ENCODE results near the gene SRRT.
"Not testable (repeated sequence)": the region's sequence is repeated elsewhere in the genome, so short reads cannot be mapped to it uniquely, and the experiment has no call there.

SRRT gene

DNA sequence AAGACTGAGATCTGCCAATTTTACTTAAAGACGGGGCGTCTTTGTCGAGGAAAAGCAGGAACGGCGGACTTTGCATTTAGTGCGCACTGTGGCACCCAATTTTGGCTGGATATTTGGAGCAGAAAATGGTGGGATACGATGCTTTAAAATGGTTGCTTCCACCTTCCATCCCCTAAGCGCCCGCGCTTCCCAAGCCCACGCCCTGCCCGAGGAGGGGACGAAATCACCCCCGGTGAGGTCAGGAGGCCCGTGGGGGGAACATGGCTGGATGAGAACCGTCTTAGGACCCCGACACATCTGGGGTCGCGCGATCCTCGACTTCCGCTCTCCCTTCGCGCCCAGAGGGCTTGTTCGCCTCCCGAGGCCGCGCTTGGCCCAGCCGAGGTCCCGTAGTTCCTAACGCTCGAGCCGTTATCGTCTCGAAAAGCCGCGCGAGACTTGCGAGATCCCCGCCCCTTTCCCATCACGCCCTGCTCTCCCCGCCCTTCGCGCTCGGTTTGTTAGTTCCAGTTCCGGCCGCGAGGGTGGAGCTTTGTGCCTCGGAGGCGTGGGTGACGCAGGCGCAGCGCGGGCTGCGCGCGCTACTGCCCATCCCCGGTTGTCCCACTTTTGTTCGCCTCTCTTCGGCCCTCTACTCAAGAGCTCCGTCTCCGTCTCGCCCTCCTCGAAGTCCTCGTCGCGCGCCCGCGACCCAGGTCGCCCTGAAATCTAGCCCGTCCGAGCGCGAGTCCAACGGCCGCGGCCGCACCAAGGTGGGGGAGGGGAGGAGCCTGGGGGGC lies at the start of gene SRRT:
TSS of gene SRRT (plus strand) at position 527 of the 779 bp plus-strand sequence. CDS start 488 bp downstream, outside the sequence.
- peak; percentile 98 for DNase-seq

DNA sequence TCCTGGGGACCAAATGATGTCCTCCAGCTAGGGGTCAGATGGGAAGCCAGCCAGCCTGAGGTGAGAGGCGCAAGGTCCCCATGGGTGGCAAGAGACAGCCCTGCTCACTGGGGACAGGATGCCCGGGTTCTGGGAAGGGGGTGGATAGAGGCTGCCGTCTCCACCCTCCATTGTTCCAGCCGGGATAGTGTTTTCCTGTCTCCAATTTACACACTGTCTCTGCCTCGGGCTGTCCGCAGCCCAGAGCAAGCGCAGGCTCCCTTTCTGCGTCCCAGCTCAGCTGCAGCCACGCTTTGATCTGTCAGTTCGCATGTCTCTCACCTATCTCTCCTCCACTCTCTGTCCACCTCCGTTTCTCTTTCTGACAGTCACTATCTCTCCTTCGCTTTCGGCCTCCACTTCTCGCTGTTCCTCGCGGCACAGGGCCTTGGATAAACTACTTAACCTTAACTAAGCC lies 49.7 kb upstream of the SRRT start:
- DNase-seq: no peak

DNA sequence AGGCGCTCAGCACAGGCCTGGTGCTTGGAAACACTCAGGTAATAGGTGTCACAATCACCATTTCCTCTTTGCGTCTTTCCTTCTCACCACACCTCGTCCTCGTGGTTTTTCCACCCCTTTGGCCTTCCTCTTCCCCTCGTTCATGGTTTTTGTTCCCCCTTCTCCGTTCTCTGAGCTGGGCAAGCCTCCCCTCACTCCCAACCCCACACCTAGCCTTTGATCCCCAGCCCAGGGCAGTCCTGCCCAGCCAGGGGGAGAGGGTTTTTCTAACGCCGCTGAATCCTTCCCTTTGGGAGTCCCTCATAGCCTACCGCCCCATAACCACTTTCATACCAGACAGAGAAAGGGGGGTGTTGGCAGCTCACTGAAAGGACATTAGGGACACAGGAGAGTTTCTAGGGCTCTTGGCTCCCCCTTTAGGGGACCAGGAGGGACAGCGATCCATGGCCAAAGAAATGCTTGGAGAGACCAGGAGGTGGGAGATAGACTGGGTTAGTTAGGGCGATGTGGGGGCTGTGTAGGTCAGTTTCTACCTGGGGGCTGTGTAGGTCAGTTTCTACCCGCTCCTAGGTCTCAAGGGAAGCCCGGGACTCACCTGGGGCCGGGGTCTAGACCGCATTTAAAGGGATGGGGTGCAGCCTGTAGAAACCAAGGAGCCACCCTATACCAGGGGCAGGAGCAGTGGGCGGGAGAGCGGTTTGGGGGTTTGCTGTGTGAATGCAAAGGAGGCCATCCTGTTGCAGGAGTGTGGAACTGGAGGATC lies 49.0 kb upstream of the SRRT start:
- no peak for DNase-seq

DNA sequence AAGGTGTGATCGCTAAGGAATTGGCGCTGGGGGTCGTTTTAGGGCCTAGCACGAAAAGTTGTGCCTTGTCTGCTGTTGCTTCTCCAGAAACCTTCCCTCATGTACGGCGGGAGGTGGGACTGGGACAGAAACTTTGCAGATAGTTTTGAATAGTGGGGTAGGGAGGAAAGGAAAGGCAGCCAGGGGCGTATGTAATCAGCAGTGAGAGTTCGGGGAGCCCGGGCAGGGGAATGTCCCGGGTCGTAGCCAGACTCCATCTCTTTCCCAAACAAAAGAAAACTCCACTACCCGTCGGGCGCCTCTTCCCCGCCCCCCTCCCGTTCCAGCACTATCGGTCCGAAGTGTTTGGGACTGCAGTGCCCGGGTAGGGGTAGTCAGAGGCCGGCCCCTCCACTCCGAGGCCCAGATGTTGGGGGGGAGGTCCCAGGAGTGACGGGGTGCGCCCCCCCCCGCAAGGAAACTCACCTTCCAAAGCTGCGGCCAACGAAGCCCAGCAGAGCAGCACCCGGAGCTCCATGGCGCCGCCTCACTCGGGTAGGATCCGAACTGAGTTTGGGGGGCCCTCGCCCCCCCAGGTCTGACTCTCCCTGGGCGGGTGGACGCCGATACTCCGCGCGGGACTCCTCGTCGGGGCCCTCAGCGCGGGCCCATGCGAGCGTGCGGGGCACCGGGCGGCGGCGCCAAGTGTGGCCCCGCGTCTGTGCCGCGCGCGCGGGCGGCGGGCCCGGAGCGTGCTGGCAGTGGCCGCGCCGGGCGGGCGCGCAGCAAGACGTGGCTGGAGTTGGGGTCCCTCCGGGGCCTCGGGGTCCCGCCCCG lies 48.2 kb upstream of the SRRT start:
- DNase-seq: no peak

GRCh38 chr7:100827330-100828226 lies 47.3 kb upstream of the SRRT start, which contains the start of gene EPHB4:
EPHB4 (minus strand) TSS chr7:100827523; CDS start chr7:100827030, 493 bp downstream.
- DNase-seq: no peak

- DNase-seq: no peak
Measured at GRCh38 chr7:100829150-100829716, 45.7 kb upstream of the SRRT start.

- DNase-seq: no peak
Measured at GRCh38 chr7:100830396-100830795, 44.5 kb upstream of the SRRT start.

DNA sequence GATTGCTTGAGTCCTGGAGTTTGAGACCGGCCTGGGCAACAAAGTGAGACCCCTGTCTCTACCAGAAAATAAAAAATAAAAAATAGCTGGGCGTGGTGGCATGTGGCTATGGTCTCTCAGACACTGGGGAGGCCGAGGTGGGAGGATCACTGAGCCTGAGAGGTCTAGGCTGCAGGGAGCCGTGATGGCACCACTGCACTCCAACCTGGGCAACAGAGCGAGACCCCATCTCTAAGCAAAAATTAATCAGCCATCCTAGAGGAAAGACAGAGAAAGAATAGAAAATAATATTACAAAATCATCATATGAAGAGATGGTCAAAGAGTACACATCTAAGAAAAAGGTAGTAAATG lies 42.6 kb upstream of the SRRT start:
- DNase-seq: no peak

GRCh38 chr7:100835903-100836811 lies 38.7 kb upstream of the SRRT start:
- DNase-seq: no peak

GRCh38 chr7:100836812-100837098 lies 38.1 kb upstream of the SRRT start:
- no peak for DNase-seq

GRCh38 chr7:100837099-100837836 lies 37.6 kb upstream of the SRRT start:
- peak; percentile 86 for DNase-seq

DNA sequence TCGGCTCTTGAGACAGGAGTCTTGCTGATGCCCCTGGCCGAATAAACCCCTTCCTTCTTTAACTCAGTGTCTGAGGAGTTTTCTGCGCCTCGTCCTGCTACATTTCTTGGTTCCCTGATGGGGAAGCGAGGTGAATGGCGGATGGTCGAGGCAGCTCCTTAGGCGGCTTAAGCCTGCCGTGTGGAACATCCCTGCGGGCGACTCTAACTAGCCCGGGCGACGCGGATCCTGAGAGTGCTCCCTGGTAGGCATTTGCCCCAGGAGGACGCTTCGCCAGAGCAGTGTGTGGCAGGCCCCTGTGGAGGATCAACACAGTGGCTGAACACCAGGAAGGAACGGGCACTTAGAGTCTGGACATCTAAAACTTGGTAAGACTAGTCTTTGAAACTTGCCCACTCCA lies 35.5 kb upstream of the SRRT start:
- DNase-seq: no peak

GRCh38 chr7:100840470-100841100 lies 34.3 kb upstream of the SRRT start:
- no peak for DNase-seq

DNA sequence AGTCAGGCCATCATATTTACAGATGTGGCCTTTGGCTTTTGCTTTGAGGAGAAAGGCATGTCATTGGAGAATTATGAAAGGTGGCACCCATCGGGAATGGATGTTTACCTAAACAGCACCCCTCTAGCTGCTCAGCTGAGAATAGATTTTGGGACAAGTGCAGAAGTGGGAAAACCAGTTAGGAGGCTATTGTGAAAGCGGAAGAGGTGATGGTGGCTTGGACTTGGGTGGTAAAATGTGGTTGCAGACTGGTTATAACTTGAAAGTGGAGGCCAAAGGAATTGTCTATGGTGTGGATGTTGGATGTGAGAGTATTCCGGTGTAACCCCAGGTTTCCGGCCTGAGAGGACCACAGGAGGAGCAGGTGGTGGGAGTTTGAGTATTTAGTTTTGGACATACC lies 27.5 kb upstream of the SRRT start:
- DNase-seq: no peak

- DNase-seq: peak; percentile 83
Measured at GRCh38 chr7:100852048-100852872, 22.6 kb upstream of the SRRT start, which contains the start of gene SLC12A9. SLC12A9 (plus strand) TSS chr7:100852713; CDS start chr7:100854198, 1,485 bp downstream.

DNA sequence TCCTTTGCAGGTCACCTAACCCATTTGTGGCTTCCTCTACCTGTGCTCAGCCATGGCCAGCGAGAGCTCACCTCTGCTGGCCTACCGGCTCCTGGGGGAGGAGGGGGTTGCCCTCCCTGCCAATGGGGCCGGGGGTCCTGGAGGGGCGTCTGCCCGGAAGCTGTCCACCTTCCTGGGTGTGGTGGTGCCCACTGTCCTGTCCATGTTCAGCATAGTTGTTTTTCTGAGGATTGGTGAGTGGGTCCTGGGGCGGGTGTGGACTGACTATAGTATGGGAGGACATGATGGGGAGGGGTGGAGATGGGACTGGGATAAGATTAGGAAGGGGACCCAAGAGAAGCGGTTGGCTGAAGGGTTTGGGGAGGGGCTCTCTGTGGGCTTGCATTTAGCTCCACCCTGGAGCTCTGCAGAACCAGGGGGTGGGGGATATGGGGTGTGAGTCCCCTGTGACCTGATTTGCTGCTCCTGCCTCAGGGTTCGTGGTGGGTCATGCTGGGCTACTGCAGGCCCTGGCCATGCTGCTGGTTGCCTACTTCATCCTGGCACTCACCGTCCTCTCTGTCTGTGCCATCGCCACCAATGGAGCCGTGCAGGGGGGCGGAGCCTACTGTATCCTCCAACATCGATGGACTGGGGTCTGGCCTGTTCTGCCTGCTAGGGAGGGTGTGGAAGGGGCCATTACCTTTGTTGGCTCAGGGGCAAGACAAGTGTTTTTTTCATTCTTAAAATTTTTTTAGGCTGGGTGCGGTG lies 20.6 kb upstream of the SRRT start:
- DNase-seq: no peak

DNA sequence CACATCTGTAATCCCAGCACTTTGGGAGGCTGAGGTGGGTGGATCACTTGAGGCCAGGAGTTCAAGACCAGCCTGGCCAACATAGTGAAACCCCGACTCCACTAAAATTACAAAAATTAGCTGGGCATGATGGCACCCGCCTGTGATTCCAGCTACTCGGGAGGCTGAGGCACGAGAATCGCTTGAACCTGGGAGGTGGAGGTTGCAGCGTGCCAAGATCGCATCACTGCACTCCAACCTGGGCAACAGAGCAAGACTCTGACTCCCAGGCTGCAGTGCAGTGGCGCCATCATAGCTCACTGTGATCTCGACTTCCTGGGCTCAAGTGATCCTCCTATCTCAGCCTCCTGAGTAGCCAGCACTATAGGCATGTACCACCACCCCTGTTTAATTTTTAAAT lies 20.0 kb upstream of the SRRT start:
- not testable (repeated sequence) for DNase-seq

GRCh38 chr7:100855515-100855914 lies 19.4 kb upstream of the SRRT start:
- no peak for DNase-seq

Measured in NCI-H774 (cell line).